GM12873 (cell line): Measurements from ENCODE around the gene HSPA12B.
A peak's percentile ranks its signal among the peaks of the same experiment; 100 is the strongest.

Experiments
- CTCF ChIP-seq: IDR thresholded peaks from 2 replicates; pipeline ENCODE4 v1.5.1; 2012; ENCODE audit warnings: low read depth, mild to moderate bottlenecking, moderate library complexity, low read length, control low read depth; ENCODE audit not compliant: insufficient read depth; ENCODE audit errors: missing control alignments

The HSPA12B gene

GRCh38 chr20:3751675-3752385 is 19.3 kb downstream of the HSPA12B start:
- no peak for TF ChIP-seq CTCF

GRCh38 chr20:3752386-3752759 is 19.9 kb downstream of the HSPA12B start:
- TF ChIP-seq CTCF = no peak

- peak; percentile 98 for TF ChIP-seq CTCF
Observed at GRCh38 chr20:3753098-3753497, 20.6 kb downstream of the HSPA12B start.

GRCh38 chr20:3753501-3754275 is 21.2 kb downstream of the HSPA12B start:
- no peak for TF ChIP-seq CTCF

- no peak for TF ChIP-seq CTCF
Observed at GRCh38 chr20:3754276-3754630, 21.8 kb downstream of the HSPA12B start.

- TF ChIP-seq CTCF = no peak
Observed at GRCh38 chr20:3755269-3755668, 22.8 kb downstream of the HSPA12B start.

- TF ChIP-seq CTCF = no peak
Observed at GRCh38 chr20:3755814-3756480, 23.5 kb downstream of the HSPA12B start.
